ENCODE measurements around the gene ISX.

ISX gene

DNA sequence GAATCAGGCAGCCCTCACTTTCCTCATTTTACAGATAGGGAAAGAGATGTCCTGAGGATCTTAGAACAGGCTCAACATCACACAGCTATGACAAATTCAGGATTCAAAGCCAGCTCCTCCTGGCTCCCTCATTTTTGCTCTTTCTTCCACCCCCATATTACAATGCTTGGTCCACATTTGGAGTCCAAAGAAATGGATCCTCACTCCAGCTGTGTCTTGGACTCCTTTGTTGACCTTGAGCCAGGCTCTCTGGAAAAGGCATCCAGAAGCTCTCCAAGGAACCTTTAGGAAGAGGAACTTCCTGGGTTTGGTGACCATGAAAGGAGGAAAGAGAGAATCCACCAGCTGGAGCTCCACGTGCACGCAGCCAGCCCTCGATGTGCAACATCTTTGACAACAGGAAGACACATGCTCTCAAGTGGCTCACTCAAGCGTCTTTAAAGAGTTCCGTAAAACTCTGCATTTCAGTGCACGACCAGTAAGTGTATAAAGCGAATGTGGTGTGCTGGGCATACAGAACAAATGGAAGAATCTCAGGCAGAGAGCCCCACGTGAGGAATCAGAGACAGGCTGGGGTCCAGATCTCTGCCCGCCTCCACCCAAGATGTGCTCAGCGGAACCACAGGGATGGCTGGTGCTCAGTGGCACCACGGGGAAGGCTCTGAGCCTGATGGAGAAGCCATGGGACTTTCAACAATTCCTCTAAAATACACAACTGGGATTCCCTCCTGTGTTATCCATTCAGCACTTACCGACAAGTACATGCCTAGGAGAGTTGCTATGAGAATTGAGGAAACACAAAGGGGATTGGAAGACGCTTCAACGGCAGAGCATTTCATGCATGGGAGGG, 48.4 kb downstream of the ISX start:
- DNase-seq, result no peak

DNA sequence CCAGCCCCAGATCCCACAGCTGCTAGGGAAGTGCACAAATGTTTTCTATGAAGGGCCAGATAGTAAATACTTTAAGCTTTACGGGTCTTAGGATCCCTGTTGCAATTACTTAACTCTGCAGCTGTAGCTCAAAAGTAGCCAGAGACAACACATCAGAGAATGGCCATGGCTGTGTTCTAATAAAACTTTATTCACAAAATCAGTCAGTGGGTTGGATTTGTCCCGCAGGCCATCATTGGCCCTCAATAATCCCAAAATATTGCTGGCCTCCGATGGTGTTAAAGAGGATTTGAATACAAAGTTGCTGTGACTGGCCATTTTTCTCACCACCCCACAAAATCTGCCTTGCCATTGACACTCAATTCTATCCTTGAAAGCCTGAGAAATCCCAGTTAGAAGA, 49.6 kb downstream of the ISX start:
- no peak for DNase-seq

DNA sequence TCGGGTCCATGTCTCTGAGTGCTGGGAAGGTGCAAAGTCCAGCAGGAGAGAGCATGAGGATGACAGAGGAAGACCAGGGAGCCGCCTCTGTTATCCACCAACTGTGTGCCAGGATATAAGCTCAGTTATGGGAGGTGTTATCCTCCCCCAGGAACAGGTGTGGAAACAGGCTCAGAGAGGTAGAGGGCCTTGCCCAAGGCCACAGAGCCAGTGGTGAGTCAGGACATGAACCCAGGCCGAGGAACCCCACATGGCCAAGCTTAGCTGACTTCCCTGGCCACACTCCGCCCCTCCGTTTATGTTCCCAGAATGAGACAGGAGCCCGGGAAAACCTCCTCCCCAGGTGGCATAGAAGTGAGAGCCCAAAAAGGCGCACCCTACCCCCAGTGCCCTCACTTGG, 50.3 kb downstream of the ISX start:
- DNase-seq, result no peak

DNA sequence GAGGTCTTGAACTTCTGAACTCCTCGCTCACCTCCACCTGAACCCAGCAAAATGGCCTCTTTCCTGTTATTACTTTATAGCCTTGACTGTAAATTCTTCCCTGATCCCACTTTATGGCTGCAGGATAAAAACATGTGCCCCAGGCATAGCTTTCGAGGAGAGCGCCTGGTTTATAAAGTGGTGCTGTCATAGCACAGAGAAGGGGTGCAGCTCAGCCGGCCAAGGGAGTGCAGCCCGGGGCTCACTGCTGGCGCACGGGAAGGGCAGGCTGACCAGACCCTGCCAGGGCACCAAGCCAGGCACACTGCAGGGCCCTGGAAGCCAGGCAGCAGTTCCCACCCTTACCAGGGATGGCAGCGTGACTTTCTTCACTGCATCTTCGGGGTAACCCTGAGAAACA, 50.9 kb downstream of the ISX start:
- no peak for DNase-seq

DNA sequence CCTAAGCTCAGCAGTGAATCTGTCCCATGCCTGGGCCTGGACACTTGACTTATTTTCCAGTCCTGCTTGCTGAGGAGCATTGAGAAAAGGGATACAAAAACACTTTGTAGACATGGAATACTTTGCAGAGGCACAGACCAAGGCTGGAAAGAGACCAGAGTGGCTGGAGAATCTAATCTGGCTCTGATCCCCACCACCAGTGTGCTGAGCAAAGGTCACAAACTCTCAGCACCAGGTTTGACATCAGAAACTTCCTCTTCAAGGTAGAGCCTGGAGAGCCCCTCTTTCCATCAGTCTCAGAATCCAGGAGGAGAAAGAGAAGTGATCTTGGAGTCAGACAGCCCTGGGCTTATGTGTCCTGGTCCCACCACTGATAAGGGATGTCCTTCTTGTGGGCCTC, 53.5 kb downstream of the ISX start:
- no peak for DNase-seq

DNA sequence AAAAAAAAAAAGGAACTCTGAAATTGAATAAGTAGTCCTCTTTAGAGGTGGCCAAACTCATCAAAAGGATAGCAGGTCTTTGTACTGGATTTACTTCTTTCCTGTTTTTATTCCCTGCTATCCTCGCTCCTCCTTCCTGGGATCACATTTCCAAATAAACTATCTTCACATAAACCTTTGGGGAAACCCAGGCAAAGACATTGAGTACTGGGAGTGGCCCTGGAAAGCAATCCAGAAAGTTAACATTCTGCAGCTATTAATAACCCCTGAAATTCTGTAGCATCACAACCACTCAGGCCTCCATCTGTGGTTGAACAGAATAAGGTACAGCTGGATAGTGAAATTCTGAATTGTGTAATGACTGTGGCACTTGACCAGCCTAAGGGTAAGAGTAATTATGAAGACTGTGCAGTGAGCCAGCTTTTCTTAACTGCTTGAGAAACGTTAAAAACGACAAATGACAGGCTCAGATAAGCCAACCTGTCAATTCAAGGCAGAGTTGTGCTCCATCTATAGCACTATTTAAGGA, 58.8 kb downstream of the ISX start:
- DNase-seq, result no peak

DNA sequence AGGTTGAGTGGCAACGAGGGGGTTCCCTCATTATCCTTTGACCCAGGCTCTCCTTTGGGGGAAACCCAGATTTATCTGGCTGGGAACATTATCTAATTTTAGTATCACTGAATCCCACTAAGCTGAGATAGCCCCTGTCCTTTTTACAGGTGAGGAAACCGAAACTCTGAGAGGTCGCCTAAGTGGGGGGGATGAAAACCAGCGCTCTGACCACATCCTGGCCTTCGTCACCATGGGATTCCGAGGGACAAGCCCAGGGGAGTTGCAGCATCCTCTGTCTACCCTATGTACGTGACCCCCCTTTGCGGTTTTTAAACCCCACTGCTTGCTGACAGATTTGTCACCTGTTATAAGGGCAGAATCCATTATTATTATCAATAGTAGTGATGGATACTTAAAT, 61.0 kb downstream of the ISX start:
- no peak for DNase-seq

DNA sequence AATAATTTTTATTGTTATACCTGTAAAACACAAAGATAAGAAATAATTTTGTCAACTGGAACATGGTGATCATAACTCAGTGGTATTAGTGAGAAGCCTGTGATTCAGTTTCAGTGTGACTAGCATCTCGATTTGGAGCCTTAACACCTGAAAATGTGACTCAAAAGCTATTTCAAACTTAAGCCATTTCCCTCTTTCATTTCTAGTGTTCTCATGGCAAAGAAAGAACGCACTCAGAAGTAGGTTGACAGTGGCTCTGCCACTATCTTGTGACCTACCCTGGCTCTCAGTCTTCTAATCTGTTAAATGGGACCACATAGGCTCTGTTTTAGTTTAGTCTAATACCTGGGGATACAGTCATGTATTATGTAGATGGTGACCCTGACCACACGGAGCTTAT, 62.7 kb downstream of the ISX start:
- DNase-seq, result no peak

DNA sequence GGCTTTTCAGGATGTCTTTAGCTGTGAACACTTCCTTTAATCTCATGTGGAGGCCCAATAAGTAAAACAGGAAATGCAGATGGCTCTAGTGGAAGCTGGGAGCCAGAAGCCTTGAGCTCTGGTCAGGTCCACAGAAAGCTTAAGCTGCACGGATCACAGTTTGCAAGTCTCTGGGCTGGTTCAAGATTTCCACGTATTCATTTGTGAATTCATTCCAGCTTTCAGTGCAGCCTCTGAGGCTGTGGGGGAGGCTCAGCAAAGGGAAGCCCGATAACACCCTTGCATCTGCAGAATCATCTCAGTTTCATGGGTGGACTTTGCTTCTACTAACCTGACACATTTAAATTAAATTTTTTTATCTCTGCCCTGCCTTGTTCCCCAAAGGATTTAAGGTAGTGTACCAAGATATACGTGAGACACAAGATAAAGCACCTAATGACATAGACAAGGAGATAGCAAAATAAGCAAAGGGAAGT, 65.6 kb downstream of the ISX start:
- DNase-seq, result no peak

DNA sequence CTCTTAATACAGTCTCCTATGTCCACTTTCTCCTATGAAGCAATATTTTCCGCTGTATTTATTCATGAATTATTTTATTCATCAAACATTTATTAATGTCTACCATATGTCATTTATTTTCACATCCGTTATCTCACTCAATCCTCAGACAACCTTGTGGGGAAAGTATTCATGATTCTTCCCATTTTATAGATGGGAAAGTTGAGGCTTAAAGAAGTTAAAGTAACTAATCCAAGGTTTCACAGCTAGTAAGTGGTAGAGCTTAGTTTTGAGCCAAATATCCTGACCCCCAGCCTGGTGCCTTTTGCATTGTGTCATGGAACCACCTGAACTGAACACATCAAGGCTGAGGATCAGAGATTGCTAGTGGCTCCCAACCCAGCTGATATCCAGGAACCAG, 66.6 kb downstream of the ISX start:
- no peak for DNase-seq

DNA sequence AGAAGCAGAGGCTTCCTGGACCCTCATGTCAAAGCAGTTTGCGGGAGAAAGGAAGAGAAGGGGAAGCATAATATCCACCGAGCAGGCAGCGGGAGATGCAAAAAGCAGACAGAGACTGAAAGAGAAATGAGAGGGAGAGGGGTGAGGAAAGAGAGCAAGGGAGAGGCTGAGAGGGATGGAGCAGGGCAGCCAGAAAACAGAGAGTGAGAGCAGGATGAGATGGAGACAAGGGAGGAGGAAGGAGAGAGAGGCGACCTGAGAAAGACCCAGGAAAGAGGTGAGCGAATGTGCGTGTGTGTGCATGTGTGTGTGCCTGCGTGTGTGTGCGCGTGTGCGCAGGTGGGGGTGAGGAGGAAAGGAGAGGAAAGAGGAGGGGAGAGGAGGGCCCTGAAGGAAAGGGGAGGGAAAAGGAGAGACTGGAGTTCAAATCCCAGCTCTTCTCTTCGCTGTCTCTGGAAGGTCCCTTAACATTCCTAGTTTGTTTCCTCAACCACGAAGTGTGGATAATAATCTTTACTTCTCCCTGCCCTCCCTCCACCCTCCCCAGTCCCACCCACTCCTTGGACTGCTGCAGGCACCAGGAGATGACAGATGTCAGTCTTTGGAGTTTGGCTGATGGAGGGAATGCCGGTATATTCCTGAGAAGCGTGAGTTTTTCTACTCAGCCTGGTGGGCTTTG, 67.9 kb downstream of the ISX start:
- DNase-seq, result no peak

DNA sequence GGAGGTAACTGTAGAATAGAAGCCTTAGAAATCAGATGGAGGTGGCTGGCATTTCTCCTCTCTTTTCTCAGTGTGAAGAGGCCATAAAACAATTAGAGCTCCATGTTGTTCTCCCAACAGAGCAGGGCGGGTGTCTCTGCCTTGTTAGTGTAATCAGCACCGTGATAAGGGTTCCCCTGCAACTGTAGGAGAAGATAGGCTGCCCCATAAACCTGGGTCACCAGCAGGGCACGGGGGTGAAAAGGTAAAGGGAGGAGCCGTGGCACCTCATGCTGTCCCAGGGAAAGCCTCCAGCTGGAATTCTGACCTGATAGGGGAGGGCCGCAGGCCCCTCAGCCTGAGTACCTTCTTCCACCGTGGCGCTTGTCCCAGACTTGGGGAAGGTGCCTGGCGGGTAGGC, 68.7 kb downstream of the ISX start:
- no peak for DNase-seq

DNA sequence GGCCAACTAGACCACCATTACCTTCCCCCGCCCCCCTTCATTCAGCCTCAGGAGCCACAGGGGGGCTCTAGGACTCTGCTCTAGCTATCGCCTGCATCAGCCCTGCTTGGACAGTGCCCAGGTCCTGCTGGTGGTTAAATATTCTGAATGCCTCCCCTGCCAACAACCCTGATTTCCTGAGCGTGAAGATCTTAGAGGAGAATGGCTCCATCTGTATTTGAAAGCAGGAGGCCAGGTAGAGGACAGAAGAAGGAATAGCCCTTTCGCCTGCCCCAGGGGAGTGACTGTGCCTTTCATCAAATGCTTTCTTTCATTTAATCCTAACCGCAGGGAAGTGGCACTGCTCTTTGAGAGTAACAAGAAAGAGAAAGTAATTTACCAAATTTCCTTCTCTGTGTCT, 69.2 kb downstream of the ISX start:
- no peak for DNase-seq

All from CD4-positive, alpha-beta T cell treated with Interleukin-6 for 4 hours (primary cell).